PC-9 (cell line): Measurements from ENCODE around the gene GRK2.

Source experiments
- EZH2 ChIP-seq: fragments of 200-600 bp; sonication (generic); IDR thresholded peaks from 2 replicates; pipeline ENCODE4 v1.8.0; 2017; ENCODE audit warnings: antibody characterized with exemption, low read depth
- TF ChIP-seq, protein P1 (sequence below): fragments of 200-600 bp; sonication (generic); conservative IDR thresholded peaks from 2 replicates; pipeline ENCODE4 v1.6.1; 2017; ENCODE audit warnings: mixed run types, antibody characterized with exemption, mild to moderate bottlenecking, moderate library complexity

DNA sequence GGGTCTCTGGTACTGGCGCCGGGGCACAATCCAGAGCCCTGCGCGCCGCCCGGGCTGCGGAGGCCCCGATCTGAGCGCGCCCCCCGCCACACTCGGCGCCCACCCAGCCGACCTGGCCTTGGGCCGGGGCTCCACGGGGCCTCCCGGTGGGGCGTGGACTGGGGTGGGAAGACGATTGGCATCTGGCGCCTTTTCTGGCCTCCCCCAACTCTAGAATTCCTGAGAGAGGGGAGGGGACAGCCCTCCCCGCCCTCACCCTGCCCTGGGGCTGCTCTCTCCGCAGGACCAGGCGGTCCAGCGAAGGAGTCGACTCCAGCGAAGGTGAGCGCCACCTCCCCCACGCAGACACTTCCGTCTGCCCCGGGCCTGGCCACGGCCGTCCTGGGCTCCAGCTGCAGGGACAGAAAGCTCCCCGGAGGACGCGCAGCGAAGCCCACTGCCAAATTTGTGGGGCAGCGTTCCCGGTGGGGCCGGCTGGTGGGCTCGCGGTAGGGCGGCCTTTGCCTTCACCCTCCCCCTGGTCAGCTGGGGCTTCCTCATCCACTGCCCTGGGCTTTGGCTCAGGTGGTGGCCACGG lies 37.6 kb downstream of the GRK2 start:
- TF ChIP-seq, protein P1, sequence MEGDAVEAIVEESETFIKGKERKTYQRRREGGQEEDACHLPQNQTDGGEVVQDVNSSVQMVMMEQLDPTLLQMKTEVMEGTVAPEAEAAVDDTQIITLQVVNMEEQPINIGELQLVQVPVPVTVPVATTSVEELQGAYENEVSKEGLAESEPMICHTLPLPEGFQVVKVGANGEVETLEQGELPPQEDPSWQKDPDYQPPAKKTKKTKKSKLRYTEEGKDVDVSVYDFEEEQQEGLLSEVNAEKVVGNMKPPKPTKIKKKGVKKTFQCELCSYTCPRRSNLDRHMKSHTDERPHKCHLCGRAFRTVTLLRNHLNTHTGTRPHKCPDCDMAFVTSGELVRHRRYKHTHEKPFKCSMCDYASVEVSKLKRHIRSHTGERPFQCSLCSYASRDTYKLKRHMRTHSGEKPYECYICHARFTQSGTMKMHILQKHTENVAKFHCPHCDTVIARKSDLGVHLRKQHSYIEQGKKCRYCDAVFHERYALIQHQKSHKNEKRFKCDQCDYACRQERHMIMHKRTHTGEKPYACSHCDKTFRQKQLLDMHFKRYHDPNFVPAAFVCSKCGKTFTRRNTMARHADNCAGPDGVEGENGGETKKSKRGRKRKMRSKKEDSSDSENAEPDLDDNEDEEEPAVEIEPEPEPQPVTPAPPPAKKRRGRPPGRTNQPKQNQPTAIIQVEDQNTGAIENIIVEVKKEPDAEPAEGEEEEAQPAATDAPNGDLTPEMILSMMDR, result no peak
- no peak for TF ChIP-seq EZH2
